Urothelium cell line (cell line): ENCODE results near the gene STXBP6.
"Not testable (repeated sequence)": the region's sequence is repeated elsewhere in the genome, so short reads cannot be mapped to it uniquely, and the experiment has no call there.

Source experiments
- DNase-seq: peaks from one replicate; pipeline ENCODE4 v3.0.0; 2011; ENCODE audit warnings: low spot score, mixed read lengths
- FAIRE-seq: peaks from 2 replicates; lab custom pipeline; 2011; peaks lifted over from hg19 to GRCh38; lab: Jason Lieb, UNC

The STXBP6 gene

GRCh38 chr14:24813819-24814259, 236.1 kb downstream of the STXBP6 start:
- FAIRE-seq, result no peak
- DNase-seq, result no peak

GRCh38 chr14:24813089-24813815, 236.7 kb downstream of the STXBP6 start:
- no peak for FAIRE-seq
- DNase-seq, result no peak

- no peak for FAIRE-seq
- no peak for DNase-seq
Observed at GRCh38 chr14:24809135-24809534, 240.8 kb downstream of the STXBP6 start.

GRCh38 chr14:24808412-24808811, 241.5 kb downstream of the STXBP6 start:
- FAIRE-seq (no peak), DNase-seq (no peak)

- DNase-seq, result peak; percentile 66
- no peak for FAIRE-seq
Observed at GRCh38 chr14:24806061-24806678, 243.8 kb downstream of the STXBP6 start.

- DNase-seq (no peak), FAIRE-seq (no peak)
Observed at GRCh38 chr14:24804552-24805212, 245.3 kb downstream of the STXBP6 start.

GRCh38 chr14:24803933-24804494, 245.9 kb downstream of the STXBP6 start:
- DNase-seq, result no peak
- FAIRE-seq, result no peak

- DNase-seq, FAIRE-seq: not testable (repeated sequence)
Observed at GRCh38 chr14:24803426-24803825, 246.5 kb downstream of the STXBP6 start.

- DNase-seq, result no peak
Observed at GRCh38 chr14:24802236-24802635, 247.7 kb downstream of the STXBP6 start.

GRCh38 chr14:24801024-24801423, 248.9 kb downstream of the STXBP6 start:
- DNase-seq (no peak), FAIRE-seq (no peak)

More at GRCh38 chr14:24802236-24802635, 247.7 kb downstream of the STXBP6 start:
- no peak for FAIRE-seq

GRCh38 chr14:24798911-24799462, 251.0 kb downstream of the STXBP6 start:
- DNase-seq (no peak), FAIRE-seq (no peak)

GRCh38 chr14:24795406-24795805, 254.5 kb downstream of the STXBP6 start:
- FAIRE-seq (no peak), DNase-seq (no peak)

- no peak for DNase-seq
- no peak for FAIRE-seq
Observed at GRCh38 chr14:24794644-24795305, 255.2 kb downstream of the STXBP6 start.

GRCh38 chr14:24790196-24790595, 259.8 kb downstream of the STXBP6 start:
- FAIRE-seq, result no peak

GRCh38 chr14:24789378-24789884, 260.5 kb downstream of the STXBP6 start:
- FAIRE-seq (no peak), DNase-seq (no peak)

More at GRCh38 chr14:24790196-24790595, 259.8 kb downstream of the STXBP6 start:
- no peak for DNase-seq

GRCh38 chr14:24785698-24786097, 264.2 kb downstream of the STXBP6 start:
- DNase-seq, result no peak

GRCh38 chr14:24784981-24785380, 265.0 kb downstream of the STXBP6 start:
- FAIRE-seq, result no peak

More at GRCh38 chr14:24785698-24786097, 264.2 kb downstream of the STXBP6 start:
- FAIRE-seq, result no peak

GRCh38 chr14:24783791-24784190, 266.2 kb downstream of the STXBP6 start:
- FAIRE-seq, result no peak
- no peak for DNase-seq

More at GRCh38 chr14:24784981-24785380, 265.0 kb downstream of the STXBP6 start:
- no peak for DNase-seq

GRCh38 chr14:24780281-24780680, 269.7 kb downstream of the STXBP6 start:
- no peak for FAIRE-seq
- no peak for DNase-seq

GRCh38 chr14:24777678-24778077, 272.3 kb downstream of the STXBP6 start:
- no peak for FAIRE-seq
- DNase-seq, result no peak
